ENCODE measurements around the gene ASXL1.
"Not testable (repeated sequence)": the region's sequence is repeated elsewhere in the genome, so short reads cannot be mapped to it uniquely, and the experiment has no call there.

The ASXL1 gene

DNA sequence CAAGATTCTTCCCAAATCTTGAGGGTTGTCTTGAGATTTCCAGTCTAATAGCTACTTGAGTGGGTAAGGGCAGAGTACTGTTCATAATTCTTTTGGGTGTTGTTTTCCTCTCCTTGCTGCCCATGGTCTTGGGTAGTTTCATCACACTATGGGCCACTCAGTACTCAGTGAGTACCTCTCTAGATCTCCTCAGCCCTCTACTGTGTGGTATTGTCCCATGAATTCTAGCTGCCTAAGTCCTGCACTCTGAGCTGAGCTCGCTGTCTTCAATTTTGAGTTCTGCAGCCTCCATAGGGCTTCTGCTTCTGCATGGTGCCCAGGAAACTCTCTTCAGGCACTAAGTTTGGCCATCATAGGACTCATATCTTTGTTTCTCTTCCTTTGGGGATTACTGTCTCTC is 42.3 kb downstream of the ASXL1 start:
- DNase-seq (no peak), ATAC-seq (no peak)
- Mint-ChIP-seq H3K4me3 (no peak overlapping the region), H3K4me1 (peaks cover 34% of the 10 kb centered on the region), H3K27me3 (no peaks in the 10 kb centered on the region), H3K27ac (peak overlapping the region in 1 of 2 donors; percentile 38), H3K9me3 (no peaks in the 10 kb centered on the region)

DNA sequence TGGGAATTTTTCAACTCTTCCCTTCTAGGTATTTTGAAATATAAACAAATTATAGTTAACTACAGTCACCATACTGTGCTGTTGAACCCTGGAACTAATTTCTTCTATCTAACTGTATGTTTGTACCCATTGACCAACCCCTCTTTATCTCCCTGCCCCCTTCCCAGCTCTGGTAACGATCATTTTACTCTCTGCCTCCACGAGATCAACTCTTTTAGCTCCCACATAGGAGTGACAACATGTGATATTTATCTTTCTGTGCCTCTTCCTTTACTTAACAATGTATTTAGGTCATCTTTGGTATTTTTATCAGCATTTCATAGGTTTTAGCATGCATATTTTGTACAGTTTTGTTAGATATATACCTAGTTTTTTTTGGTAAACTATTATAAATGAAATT is 45.9 kb downstream of the ASXL1 start:
- Mint-ChIP-seq H3K27ac (no peak overlapping the region), H3K4me3 (no peak overlapping the region), H3K9me3 (no peaks in the 10 kb centered on the region), H3K27me3 (no peaks in the 10 kb centered on the region), H3K4me1 (peaks cover 63% of the 10 kb centered on the region)
- ATAC-seq (no peak), DNase-seq (no peak)

DNA sequence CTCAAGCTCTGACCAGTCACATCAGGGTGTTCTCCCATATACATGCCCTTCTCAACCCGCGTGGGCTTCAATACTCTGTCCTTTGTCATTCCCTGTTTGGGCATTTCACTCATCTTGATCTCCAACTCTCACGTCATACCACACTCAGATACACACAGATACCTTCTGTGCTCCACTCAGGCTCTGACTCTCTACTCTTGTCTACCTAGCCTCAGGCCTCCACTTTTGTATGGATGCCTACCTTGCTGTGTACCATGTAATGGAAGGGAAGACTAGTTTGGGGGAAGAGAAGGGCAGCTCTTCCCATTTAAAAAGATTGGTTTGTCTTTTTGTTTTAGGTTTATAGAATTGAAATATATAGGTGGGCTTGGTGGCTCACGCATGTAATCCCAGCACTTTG is 48.6 kb downstream of the ASXL1 start:
- peak overlapping the region in 1 of 2 donors; percentile 2 for H3K4me3 Mint-ChIP-seq
- H3K27ac Mint-ChIP-seq: no peak overlapping the region
- DNase-seq (no peak), ATAC-seq (no peak)
- no peaks in the 10 kb centered on the region for H3K27me3 Mint-ChIP-seq
- H3K9me3 Mint-ChIP-seq: no peaks in the 10 kb centered on the region
- H3K4me1 Mint-ChIP-seq: peaks cover 47% of the 10 kb centered on the region

DNA sequence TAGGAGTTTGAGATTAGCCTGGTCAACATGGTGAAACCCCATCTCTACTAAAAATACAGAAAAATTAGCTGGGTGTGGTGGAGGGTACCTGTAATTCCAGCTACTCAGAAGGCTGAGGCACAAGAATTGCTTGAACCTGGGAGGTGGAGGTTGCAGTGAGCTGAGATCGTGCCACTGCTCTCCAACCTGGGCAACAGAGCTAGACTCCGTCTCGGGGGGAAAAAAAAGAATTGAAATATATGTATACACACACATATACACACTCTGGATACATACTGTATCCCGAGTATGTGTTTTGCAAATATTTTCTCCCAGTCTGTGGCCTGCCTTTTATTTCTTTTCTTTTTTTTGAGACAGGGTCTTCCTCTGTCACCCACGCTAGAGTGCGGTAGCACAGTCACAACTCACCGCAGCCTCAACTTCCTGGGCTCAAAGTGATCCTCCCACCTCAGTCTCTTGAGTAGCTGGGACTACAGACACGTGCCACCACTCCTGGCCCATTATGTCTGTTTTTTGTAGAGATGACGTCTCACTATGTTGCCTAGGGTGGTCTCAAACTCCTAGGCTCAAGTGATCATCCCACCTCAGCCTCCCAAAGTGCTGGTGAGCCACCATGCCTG is 49.1 kb downstream of the ASXL1 start:
- not testable (repeated sequence) for H3K27me3 Mint-ChIP-seq, H3K9me3 Mint-ChIP-seq
- Mint-ChIP-seq H3K27ac (peak overlapping the region; percentile 38 to 74), H3K4me1 (peaks cover 52% of the 10 kb centered on the region), H3K4me3 (peak overlapping the region; percentile 46 to 58)
- DNase-seq (peak; percentile 54 to 59), ATAC-seq (peak; percentile 99)

GRCh38 chr20:32411955-32412706 is 54.0 kb downstream of the ASXL1 start:
- DNase-seq (no peak), ATAC-seq (no peak)
- no peaks in the 10 kb centered on the region for H3K9me3 Mint-ChIP-seq
- H3K4me1 Mint-ChIP-seq: peaks cover 73% of the 10 kb centered on the region
- H3K4me3 Mint-ChIP-seq: no peak overlapping the region
- no peak overlapping the region for H3K27ac Mint-ChIP-seq
- H3K27me3 Mint-ChIP-seq: no peaks in the 10 kb centered on the region

DNA sequence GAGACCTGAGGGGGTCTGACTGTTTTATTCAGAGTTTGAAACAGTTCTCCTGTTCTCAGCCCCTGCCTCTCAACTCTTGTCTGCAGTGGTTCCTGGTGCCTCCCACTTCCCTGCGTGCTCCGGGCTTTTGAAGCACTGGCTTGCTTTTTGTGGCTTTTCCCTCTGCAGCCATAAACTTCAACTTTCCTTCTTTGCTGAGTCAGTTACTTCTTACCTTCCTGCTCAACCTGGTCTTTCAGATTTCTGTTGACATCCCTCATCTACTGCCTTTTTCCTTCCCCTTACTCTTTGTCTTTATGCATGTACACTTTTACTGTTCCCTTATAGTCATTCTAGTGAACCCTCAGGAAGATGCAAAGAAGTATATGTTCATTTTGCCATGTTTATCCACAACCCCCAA is 57.4 kb downstream of the ASXL1 start:
- Mint-ChIP-seq H3K4me1 (peaks cover 75% of the 10 kb centered on the region), H3K27ac (no peak overlapping the region), H3K4me3 (no peak overlapping the region), H3K27me3 (no peaks in the 10 kb centered on the region), H3K9me3 (no peaks in the 10 kb centered on the region)
- no peak for ATAC-seq
- DNase-seq: no peak

GRCh38 chr20:32416206-32416605 is 58.1 kb downstream of the ASXL1 start:
- ATAC-seq (no peak), DNase-seq (no peak)
- Mint-ChIP-seq H3K4me3 (no peak overlapping the region), H3K27ac (no peak overlapping the region), H3K9me3 (no peaks in the 10 kb centered on the region), H3K4me1 (peaks cover 73% of the 10 kb centered on the region), H3K27me3 (no peaks in the 10 kb centered on the region)

GRCh38 chr20:32418376-32418775 is 60.2 kb downstream of the ASXL1 start:
- peak; percentile 69 for ATAC-seq
- Mint-ChIP-seq H3K4me1 (peaks cover 55% of the 10 kb centered on the region), H3K9me3 (no peaks in the 10 kb centered on the region), H3K27me3 (no peaks in the 10 kb centered on the region), H3K4me3 (peak overlapping the region in 1 of 2 donors; percentile 33), H3K27ac (peak overlapping the region in 1 of 2 donors; percentile 5)
- no peak for DNase-seq

GRCh38 chr20:32421290-32421689 is 63.2 kb downstream of the ASXL1 start:
- no peaks in the 10 kb centered on the region for H3K27me3 Mint-ChIP-seq
- H3K27ac Mint-ChIP-seq: no peak overlapping the region
- no peaks in the 10 kb centered on the region for H3K9me3 Mint-ChIP-seq
- peaks cover 29% of the 10 kb centered on the region for H3K4me1 Mint-ChIP-seq
- ATAC-seq (no peak), DNase-seq (no peak)
- H3K4me3 Mint-ChIP-seq: no peak overlapping the region

DNA sequence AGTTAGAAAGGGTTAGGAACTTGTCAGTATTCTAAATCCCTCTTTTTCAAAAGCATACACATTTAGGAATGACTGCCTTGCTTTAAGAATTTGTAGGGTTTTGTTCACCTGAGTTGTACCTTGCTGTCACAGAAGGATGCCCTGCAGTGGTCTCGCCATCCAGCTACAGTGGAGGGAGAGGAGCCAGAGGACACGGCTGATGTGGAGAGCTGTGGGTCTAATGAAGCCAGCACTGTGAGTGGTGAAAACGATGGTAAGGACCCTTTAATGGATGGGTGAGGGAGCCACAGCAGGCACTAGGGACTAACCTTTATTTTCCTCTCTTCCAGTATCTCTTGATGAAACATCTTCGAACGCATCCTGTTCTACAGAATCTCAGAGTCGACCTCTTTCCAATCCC is 69.9 kb downstream of the ASXL1 start:
- Mint-ChIP-seq H3K4me1 (no peaks in the 10 kb centered on the region), H3K9me3 (no peaks in the 10 kb centered on the region), H3K27ac (peak overlapping the region in 1 of 2 donors; percentile 55), H3K27me3 (no peaks in the 10 kb centered on the region), H3K4me3 (no peak overlapping the region)
- DNase-seq (no peak), ATAC-seq (no peak)

- ATAC-seq: no peak
- H3K4me3 Mint-ChIP-seq: no peak overlapping the region
- no peak overlapping the region for H3K27ac Mint-ChIP-seq
Measured at GRCh38 chr20:32429343-32429742, 71.2 kb downstream of the ASXL1 start.

DNA sequence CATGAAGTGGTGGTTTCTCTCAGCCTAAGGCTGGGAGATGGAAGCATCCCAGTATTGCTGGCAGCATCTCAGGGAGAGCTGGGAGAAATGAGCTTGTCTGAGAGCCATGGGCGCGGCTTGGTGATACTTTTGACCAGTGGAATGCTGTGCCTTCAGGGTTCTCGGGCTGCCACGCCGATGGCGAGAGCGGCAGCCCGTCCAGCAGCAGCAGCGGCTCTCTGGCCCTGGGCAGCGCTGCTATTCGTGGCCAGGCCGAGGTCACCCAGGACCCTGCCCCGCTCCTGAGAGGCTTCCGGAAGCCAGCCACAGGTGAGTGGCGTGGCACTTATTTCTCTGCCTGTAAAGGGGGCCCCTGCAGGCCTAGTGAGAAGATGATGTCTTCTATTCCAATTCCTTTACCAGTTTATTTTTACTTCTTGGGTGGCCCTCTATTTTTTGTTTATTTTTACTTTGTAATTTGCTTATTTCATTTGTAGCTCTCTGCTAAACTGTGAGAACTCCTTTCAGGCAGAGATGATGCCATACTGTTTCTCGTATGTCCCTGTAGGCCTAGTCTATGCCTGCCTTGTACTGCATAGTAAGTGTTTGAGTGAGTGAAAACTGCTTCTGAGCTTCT is 71.7 kb downstream of the ASXL1 start:
- DNase-seq (no peak), ATAC-seq (no peak)
- Mint-ChIP-seq H3K27me3 (no peaks in the 10 kb centered on the region), H3K4me3 (no peak overlapping the region), H3K27ac (peak overlapping the region in 1 of 2 donors; percentile 74), H3K9me3 (no peaks in the 10 kb centered on the region), H3K4me1 (no peaks in the 10 kb centered on the region)

More at GRCh38 chr20:32429343-32429742, 71.2 kb downstream of the ASXL1 start:
- DNase-seq: no peak
- H3K9me3 Mint-ChIP-seq: no peaks in the 10 kb centered on the region
- no peaks in the 10 kb centered on the region for H3K4me1 Mint-ChIP-seq
- no peaks in the 10 kb centered on the region for H3K27me3 Mint-ChIP-seq

DNA sequence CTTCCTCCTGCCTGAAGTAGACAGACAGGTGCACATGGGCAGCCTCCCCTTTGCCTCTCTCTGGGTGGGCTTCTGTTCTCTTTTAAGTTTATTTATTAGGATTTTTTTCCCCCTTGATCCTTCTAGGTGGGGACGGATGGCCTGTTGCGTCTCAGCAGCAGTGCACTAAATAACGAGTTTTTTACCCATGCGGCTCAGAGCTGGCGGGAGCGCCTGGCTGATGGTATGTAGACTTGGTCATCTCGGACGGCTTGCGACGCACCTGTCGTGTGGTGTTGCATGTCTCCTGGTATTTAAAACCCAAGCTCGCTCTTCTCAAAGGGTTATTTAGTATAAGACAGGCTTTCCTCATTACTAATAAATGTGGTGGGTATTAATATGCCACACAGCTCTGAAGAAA is 73.3 kb downstream of the ASXL1 start:
- Mint-ChIP-seq H3K4me1 (no peaks in the 10 kb centered on the region), H3K9me3 (no peaks in the 10 kb centered on the region), H3K4me3 (no peak overlapping the region), H3K27me3 (no peaks in the 10 kb centered on the region), H3K27ac (peak overlapping the region; percentile 28 to 49)
- ATAC-seq: no peak
- DNase-seq: no peak

- Mint-ChIP-seq H3K27me3 (no peaks in the 10 kb centered on the region), H3K27ac (no peak overlapping the region)
Measured at GRCh38 chr20:32432277-32432676, 74.1 kb downstream of the ASXL1 start.

DNA sequence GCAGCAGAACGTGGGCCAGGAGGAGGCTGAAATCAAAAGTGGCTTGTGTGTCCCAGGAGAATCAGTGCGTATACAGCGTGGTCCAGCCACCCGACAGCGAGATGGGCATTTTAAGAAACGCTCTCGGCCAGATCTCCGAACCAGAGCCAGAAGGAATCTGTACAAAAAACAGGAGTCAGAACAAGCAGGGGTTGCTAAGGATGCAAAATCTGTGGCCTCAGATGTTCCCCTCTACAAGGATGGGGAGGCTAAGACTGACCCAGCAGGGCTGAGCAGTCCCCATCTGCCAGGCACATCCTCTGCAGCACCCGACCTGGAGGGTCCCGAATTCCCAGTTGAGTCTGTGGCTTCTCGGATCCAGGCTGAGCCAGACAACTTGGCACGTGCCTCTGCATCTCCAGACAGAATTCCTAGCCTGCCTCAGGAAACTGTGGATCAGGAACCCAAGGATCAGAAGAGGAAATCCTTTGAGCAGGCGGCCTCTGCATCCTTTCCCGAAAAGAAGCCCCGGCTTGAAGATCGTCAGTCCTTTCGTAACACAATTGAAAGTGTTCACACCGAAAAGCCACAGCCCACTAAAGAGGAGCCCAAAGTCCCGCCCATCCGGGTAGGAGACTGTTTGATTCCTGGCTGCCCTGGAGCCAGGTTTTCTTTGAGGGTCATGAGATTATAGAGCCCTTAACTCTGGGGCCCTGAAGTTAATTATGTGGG is 75.3 kb downstream of the ASXL1 start:
- ATAC-seq (no peak), DNase-seq (no peak)
- Mint-ChIP-seq H3K27me3 (no peaks in the 10 kb centered on the region), H3K4me1 (peaks cover 9% of the 10 kb centered on the region), H3K27ac (peak overlapping the region in 1 of 2 donors; percentile 44), H3K9me3 (no peaks in the 10 kb centered on the region), H3K4me3 (no peak overlapping the region)

More at GRCh38 chr20:32432277-32432676, 74.1 kb downstream of the ASXL1 start:
- H3K9me3 Mint-ChIP-seq: no peaks in the 10 kb centered on the region
- H3K4me1 Mint-ChIP-seq: peaks cover 5% of the 10 kb centered on the region
- no peak for ATAC-seq
- no peak overlapping the region for H3K4me3 Mint-ChIP-seq
- no peak for DNase-seq

DNA sequence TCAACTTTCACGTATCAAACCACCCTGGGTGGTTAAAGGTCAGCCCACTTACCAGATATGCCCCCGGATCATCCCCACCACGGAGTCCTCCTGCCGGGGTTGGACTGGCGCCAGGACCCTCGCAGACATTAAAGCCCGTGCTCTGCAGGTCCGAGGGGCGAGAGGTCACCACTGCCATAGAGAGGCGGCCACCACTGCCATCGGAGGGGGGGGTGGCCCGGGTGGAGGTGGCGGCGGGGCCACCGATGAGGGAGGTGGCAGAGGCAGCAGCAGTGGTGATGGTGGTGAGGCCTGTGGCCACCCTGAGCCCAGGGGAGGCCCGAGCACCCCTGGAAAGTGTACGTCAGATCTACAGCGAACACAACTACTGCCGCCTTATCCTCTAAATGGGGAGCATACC is 76.3 kb downstream of the ASXL1 start:
- ATAC-seq (no peak), DNase-seq (no peak)
- peaks cover 18% of the 10 kb centered on the region for H3K4me1 Mint-ChIP-seq
- H3K27me3 Mint-ChIP-seq: no peaks in the 10 kb centered on the region
- H3K9me3 Mint-ChIP-seq: no peaks in the 10 kb centered on the region
- peak overlapping the region in 1 of 2 donors; percentile 42 for H3K27ac Mint-ChIP-seq
- H3K4me3 Mint-ChIP-seq: no peak overlapping the region

Data from stimulated activated naive CD8-positive, alpha-beta T cell treated with anti-CD3 and anti-CD28 coated beads, Interleukin-15, amount 100 ng/mL, for 72 hours (primary cell).